CD14-positive monocyte (primary cell): ENCODE results near the gene ABTB2. TPM values are rescaled to one million over a fixed set of nuclear protein-coding genes. Genes with fewer than 3 reads are reported as not detected.

Experiments used
- DNase-seq, 3 donors: peaks; one replicate each; pipeline ENCODE4 v3.0.0-alpha.2; 2011 to 2022
- H2AFZ ChIP-seq: 2 replicates; pipeline ENCODE4 v1.6.0; 2012; ENCODE audit warnings: mild to moderate bottlenecking, low read depth, low read length, inconsistent platforms; ENCODE audit not compliant: insufficient read depth, poor library complexity, severe bottlenecking
- H3K27ac ChIP-seq, 2 donors: 1 replicate in 1 of 2; 2 replicates in 1 of 2; pipeline ENCODE4 v1.5.1; 2012 to 2013; ENCODE audit warnings: low read length in 2 of 2, control low read depth in 1 of 2, inconsistent platforms in 1 of 2, low read depth in 1 of 2, mild to moderate bottlenecking in 1 of 2
- H3K27me3 ChIP-seq, 2 donors: one replicate each; pipeline versions ENCODE4 v1.6.0 to v1.6.1; 2011 to 2013; ENCODE audit warnings: low read length in 2 of 2; ENCODE audit not compliant: control insufficient read depth in 2 of 2, insufficient read depth in 2 of 2
- H3K36me3 ChIP-seq, 2 donors: replicated peaks in 1 of 2; 1 replicate in 1 of 2; 2 replicates in 1 of 2; pipeline versions ENCODE4 v1.5.1 to v1.6.1; 2012 to 2013; ENCODE audit warnings: low read length in 2 of 2, control low read depth in 1 of 2, inconsistent platforms in 1 of 2, mild to moderate bottlenecking in 1 of 2; ENCODE audit not compliant: insufficient read depth in 2 of 2, control insufficient read depth in 1 of 2
- H3K4me1 ChIP-seq, 2 donors: 1 replicate in 1 of 2; 2 replicates in 1 of 2; pipeline versions ENCODE4 v1.5.1 to v1.6.1; 2012 to 2013; ENCODE audit warnings: low read length in 2 of 2, control low read depth in 1 of 2, inconsistent platforms in 1 of 2, mild to moderate bottlenecking in 1 of 2, moderate library complexity in 1 of 2; ENCODE audit not compliant: insufficient read depth in 2 of 2, control insufficient read depth in 1 of 2
- H3K4me2 ChIP-seq: replicated peaks from 2 replicates; pipeline ENCODE3; 2012; ENCODE audit warnings: low read length, moderate library complexity, mild to moderate bottlenecking; ENCODE audit not compliant: poor library complexity, severe bottlenecking; ENCODE audit errors: extremely low read depth
- H3K4me3 ChIP-seq, 3 experiments: fragments of 200-600 bp in 1 of 3; sonication (generic) in 1 of 3; replicated peaks in 1 of 3; 1 replicate in 2 of 3; 2 replicates in 1 of 3; pipeline ENCODE4 v1.5.1; 2011 to 2013; ENCODE audit warnings: low read length in 3 of 3, mild to moderate bottlenecking in 3 of 3, control low read depth in 2 of 3, low read depth in 2 of 3, inconsistent platforms in 1 of 3, moderate library complexity in 1 of 3
- H3K79me2 ChIP-seq: 2 replicates; pipeline ENCODE4 v1.6.0; 2012; ENCODE audit warnings: mild to moderate bottlenecking, control low read depth, inconsistent platforms, low read length, moderate library complexity; ENCODE audit not compliant: insufficient read depth
- H3K9ac ChIP-seq: 2 replicates; pipeline ENCODE4 v1.6.0; 2017; ENCODE audit warnings: low read length, mild to moderate bottlenecking; ENCODE audit not compliant: insufficient read depth, poor library complexity, severe bottlenecking
- H3K9me3 ChIP-seq, 2 donors: replicated peaks in 1 of 2; 1 replicate in 1 of 2; 2 replicates in 1 of 2; pipeline versions ENCODE4 v1.5.1 to v1.6.1; 2012 to 2013; ENCODE audit warnings: low read length in 2 of 2, control low read depth in 1 of 2; ENCODE audit not compliant: control insufficient read depth in 1 of 2, insufficient read depth in 1 of 2
- H4K20me1 ChIP-seq: 2 replicates; pipeline ENCODE4 v1.6.0; 2012; ENCODE audit warnings: mild to moderate bottlenecking, low read length, control low read depth, moderate library complexity; ENCODE audit not compliant: insufficient read depth
- H3K27ac Mint-ChIP-seq, 7 donors: one replicate each; pipeline ENCODE4 v1.8.0; 2020; ENCODE audit warnings: mild to moderate bottlenecking in 7 of 7, mixed read lengths in 7 of 7, moderate library complexity in 6 of 7, inconsistent platforms in 2 of 7
- H3K27me3 Mint-ChIP-seq, 3 donors: one replicate each; pipeline ENCODE4 v1.8.0; 2021 to 2022; ENCODE audit warnings: low read depth in 3 of 3, mild to moderate bottlenecking in 3 of 3, mixed read lengths in 3 of 3, moderate library complexity in 3 of 3, inconsistent platforms in 1 of 3
- H3K36me3 Mint-ChIP-seq, 2 donors: one replicate each; pipeline ENCODE4 v1.8.0; 2020; ENCODE audit warnings: mixed read lengths in 2 of 2, inconsistent platforms in 1 of 2, mild to moderate bottlenecking in 1 of 2
- H3K4me1 Mint-ChIP-seq: one replicate; pipeline ENCODE4 v1.8.0; 2020; ENCODE audit warnings: mild to moderate bottlenecking, mixed read lengths
- H3K4me3 Mint-ChIP-seq, 2 donors: one replicate each; pipeline ENCODE4 v1.8.0; 2020; ENCODE audit warnings: mild to moderate bottlenecking in 2 of 2, mixed read lengths in 2 of 2, moderate library complexity in 1 of 2
- H3K9me3 Mint-ChIP-seq, 7 donors: one replicate each; pipeline ENCODE4 v1.8.0; 2020 to 2022; ENCODE audit warnings: mixed read lengths in 7 of 7, mild to moderate bottlenecking in 6 of 7, moderate library complexity in 6 of 7, inconsistent platforms in 2 of 7
- CTCF ChIP-seq: fragments of 200-600 bp; IDR thresholded peaks from one replicate; pipeline ENCODE4 v1.8.0; 2022; ENCODE audit warnings: antibody characterized with exemption, mild to moderate bottlenecking
- WGBS: methylation state at CpG from one replicate; pipeline ENCODE4 v1.1.5; 2013; ENCODE audit warnings: missing lambda C conversion rate; ENCODE audit not compliant: insufficient coverage; 5-methylcytosine and 5-hydroxymethylcytosine counted together
- intact Hi-C, 2 donors: fragments of 100-400 bp; cut with micrococcal nuclease; formaldehyde crosslinking; loops; one replicate each; pipeline versions ENCODE4 v1.15.0 to v1.15.1; 2023
- polyA plus RNA-seq, 3 donors: library from polyadenylated mRNA; depleted of rRNA in 1 of 3; unstranded in 2 of 3; stranded (reverse) in 1 of 3; fragments of 300-500 nt in 2 of 3; fragments of >200 nt in 1 of 3; fragmentation: Illumina TruSeq in 2 of 3; gene quantifications; 1 replicate in 2 of 3; 2 replicates in 1 of 3; pipeline ENCODE4 v1.2.3, GENCODE V29; 2012 to 2021
- small RNA-seq: library from RNA; depleted of rRNA; stranded (forward); fragments of <200 nt; gene quantifications from one replicate; pipeline ENCODE3, GENCODE V24; 2012; ENCODE audit warnings: low read depth; ENCODE audit not compliant: insufficient read length

The ABTB2 gene
- polyA plus RNA-seq, 3 donors, result 0.25 to 1.7 (median 0.26) TPM

- Histone ChIP-seq H3K9ac (peak overlapping the region; percentile 86), H3K4me1 (peaks cover 16 to 24% of the 10 kb centered on the region in 2 donors), H4K20me1 (no peaks in the 10 kb centered on the region), H3K4me2 (peak overlapping the region; percentile 95), H3K9me3 (no peaks in the 10 kb centered on the region), H3K27ac (peak overlapping the region; percentile 86 to 98), H2AFZ (peak overlapping the region; percentile 93), H3K27me3 (no peaks in the 10 kb centered on the region), H3K79me2 (peaks cover 29% of the 10 kb centered on the region), H3K36me3 (peaks cover 27 to 45% of the 10 kb centered on the region in 2 donors), H3K4me3 (peak overlapping the region; percentile 47 to 89 (median 82))
- intact Hi-C loops, result loop anchor here (2.0 to 10.0 kb wide), 2 partner anchors 54 to 250 kb away; partner anchors contain the start of genes CAPRIN1 (in 2 of the 2) and ABTB2 (in 1 of the 2)
- Mint-ChIP-seq H3K27ac (peak overlapping the region; percentile 96 to 99 (median 98)), H3K27me3 (no peaks in the 10 kb centered on the region), H3K9me3 (no peaks in the 10 kb centered on the region), H3K36me3 (peaks cover 26 to 28% of the 10 kb centered on the region in 2 donors), H3K4me1 (peaks cover 25% of the 10 kb centered on the region), H3K4me3 (peak overlapping the region; percentile 93 to 94)
- WGBS, result 25% methylated on average over 2 of the region's 6 CpGs
- TF ChIP-seq CTCF, result no peak
- DNase-seq, result no peak
Measured at GRCh38 chr11:34104680-34105078, 253.1 kb downstream of the ABTB2 start.

Small RNA genes within 50 kb of the gene (small RNA-seq; reads per million reads assigned to genes)
- not detected for gene AL035079.1
- not detected for gene RF00019

Other genes starting within 250 kb of the ABTB2 start
- gene CAT, start 80.9 kb upstream of the ABTB2 start, polyA plus RNA-seq, result 100 to 1,000 TPM; 122 to 432 (median 429) TPM
- under 1 TPM in 1 of 3 donors, not detected in 2; 0.27 TPM for gene ELF5, start 155.8 kb upstream of the ABTB2 start, polyA plus RNA-seq